Astrocyte (in vitro differentiated cells and primary cell): ENCODE measurements around the gene IL20. TPM values are rescaled to one million over a fixed set of nuclear protein-coding genes. Genes with fewer than 3 reads are reported as not detected.

Source experiments
- DNase-seq: peaks from one replicate; pipeline ENCODE4 v3.0.0-alpha.2; 2010; ENCODE audit warnings: low read depth
- FAIRE-seq: peaks from 2 replicates; lab custom pipeline; 2011; peaks lifted over from hg19 to GRCh38; lab: Jason Lieb, UNC
- H2AFZ ChIP-seq: 2 replicates; pipeline ENCODE4 v1.6.0; 2012; ENCODE audit warnings: low read depth, low read length, inconsistent platforms
- H3K27ac ChIP-seq: 2 replicates; pipeline ENCODE4 v1.5.1; 2011; ENCODE audit warnings: low read depth, low read length, inconsistent platforms
- H3K27me3 ChIP-seq: 2 replicates; pipeline ENCODE4 v1.6.0; 2011; ENCODE audit warnings: low read length, inconsistent platforms; ENCODE audit not compliant: insufficient read depth
- H3K36me3 ChIP-seq: 2 replicates; pipeline ENCODE4 v1.5.1; 2011; ENCODE audit warnings: low read length, inconsistent platforms; ENCODE audit not compliant: insufficient read depth
- H3K4me1 ChIP-seq: 2 replicates; pipeline ENCODE4 v1.5.1; 2011; ENCODE audit warnings: low read length, inconsistent platforms; ENCODE audit not compliant: insufficient read depth
- H3K4me2 ChIP-seq: 2 replicates; pipeline ENCODE4 v1.6.0; 2012; ENCODE audit warnings: low read length, inconsistent platforms
- H3K4me3 ChIP-seq: 2 replicates; pipeline ENCODE4 v1.5.1; 2011; ENCODE audit warnings: low read depth, mild to moderate bottlenecking, low read length, inconsistent platforms; ENCODE audit not compliant: insufficient read depth
- H3K79me2 ChIP-seq: 2 replicates; pipeline ENCODE4 v1.6.0; 2012; ENCODE audit warnings: mild to moderate bottlenecking, low read length, inconsistent platforms; ENCODE audit not compliant: insufficient read depth
- H3K9ac ChIP-seq: 2 replicates; pipeline ENCODE4 v1.6.0; 2012; ENCODE audit warnings: mild to moderate bottlenecking, low read length, inconsistent platforms
- H3K9me3 ChIP-seq: 2 replicates; pipeline ENCODE4 v1.5.1; 2012; ENCODE audit warnings: low read depth, mild to moderate bottlenecking, low read length, inconsistent platforms; ENCODE audit not compliant: insufficient read depth
- H4K20me1 ChIP-seq: 2 replicates; pipeline ENCODE4 v1.6.0; 2012; ENCODE audit warnings: low read length, inconsistent platforms; ENCODE audit not compliant: insufficient read depth
- H3K27ac Mint-ChIP-seq: one replicate; pipeline ENCODE4 v1.8.0; 2021; ENCODE audit warnings: mild to moderate bottlenecking, mixed read lengths; ENCODE audit not compliant: unreplicated experiment
- H3K27me3 Mint-ChIP-seq: one replicate; pipeline ENCODE4 v1.8.0; 2021; ENCODE audit warnings: low read depth, mixed read lengths; ENCODE audit not compliant: unreplicated experiment
- H3K36me3 Mint-ChIP-seq: one replicate; pipeline ENCODE4 v1.8.0; 2021; ENCODE audit warnings: low read depth, mixed read lengths; ENCODE audit not compliant: unreplicated experiment
- H3K4me1 Mint-ChIP-seq: one replicate; pipeline ENCODE4 v1.8.0; 2021; ENCODE audit warnings: low read depth, mixed read lengths; ENCODE audit not compliant: unreplicated experiment
- H3K4me3 Mint-ChIP-seq: one replicate; pipeline ENCODE4 v1.8.0; 2021; ENCODE audit warnings: mild to moderate bottlenecking, moderate library complexity, mixed read lengths; ENCODE audit not compliant: unreplicated experiment
- H3K9me3 Mint-ChIP-seq: one replicate; pipeline ENCODE4 v1.8.0; 2021; ENCODE audit warnings: mild to moderate bottlenecking, mixed read lengths; ENCODE audit not compliant: unreplicated experiment
- EZH2 ChIP-seq: IDR thresholded peaks from 2 replicates; pipeline ENCODE4 v1.6.1; 2012; ENCODE audit warnings: mild to moderate bottlenecking, low read length, inconsistent platforms; ENCODE audit not compliant: insufficient read depth
- total RNA-seq: library from RNA; stranded (reverse); gene quantifications from 2 replicates; pipeline ENCODE4 v1.2.1, GENCODE V29; 2021
- TF ChIP-seq, protein P1 (sequence below): IDR thresholded peaks from 2 replicates; pipeline ENCODE4 v1.5.1; 2011; ENCODE audit warnings: low read depth, mild to moderate bottlenecking, inconsistent platforms, low read length, moderate library complexity; ENCODE audit not compliant: insufficient read depth

The IL20 gene
- total RNA-seq, 1 donor from 2014 or later = not detected

DNA sequence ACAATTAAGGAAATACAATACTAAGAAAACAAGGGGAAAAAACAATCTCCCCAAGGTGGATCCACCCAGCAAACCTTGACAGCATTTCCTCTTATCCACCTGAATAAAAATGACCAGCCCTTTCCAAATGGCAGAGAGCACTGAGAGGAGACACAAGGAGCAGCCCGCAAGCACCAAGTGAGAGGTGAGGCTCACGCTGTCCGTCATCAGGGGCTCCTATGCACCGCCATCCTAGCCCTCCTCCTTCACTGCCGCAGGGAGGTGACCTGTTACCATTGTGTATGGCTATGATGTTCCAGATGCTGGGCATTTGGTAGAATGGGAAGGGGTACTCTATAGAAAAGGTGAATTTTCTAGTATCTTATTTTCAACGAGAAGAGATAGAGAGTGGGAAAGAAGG, 31.2 kb upstream of the IL20 start:
- H3K36me3 ChIP-seq = no peaks in the 10 kb centered on the region
- no peaks in the 10 kb centered on the region for H3K79me2 ChIP-seq
- H2AFZ ChIP-seq = no peak overlapping the region
- Mint-ChIP-seq H3K9me3 (peaks cover 2% of the 10 kb centered on the region), H3K27me3 (peaks cover 13% of the 10 kb centered on the region), H3K36me3 (no peaks in the 10 kb centered on the region), H3K4me1 (peaks cover 38% of the 10 kb centered on the region), H3K27ac (no peak overlapping the region), H3K4me3 (no peak overlapping the region)
- TF ChIP-seq, protein P1, sequence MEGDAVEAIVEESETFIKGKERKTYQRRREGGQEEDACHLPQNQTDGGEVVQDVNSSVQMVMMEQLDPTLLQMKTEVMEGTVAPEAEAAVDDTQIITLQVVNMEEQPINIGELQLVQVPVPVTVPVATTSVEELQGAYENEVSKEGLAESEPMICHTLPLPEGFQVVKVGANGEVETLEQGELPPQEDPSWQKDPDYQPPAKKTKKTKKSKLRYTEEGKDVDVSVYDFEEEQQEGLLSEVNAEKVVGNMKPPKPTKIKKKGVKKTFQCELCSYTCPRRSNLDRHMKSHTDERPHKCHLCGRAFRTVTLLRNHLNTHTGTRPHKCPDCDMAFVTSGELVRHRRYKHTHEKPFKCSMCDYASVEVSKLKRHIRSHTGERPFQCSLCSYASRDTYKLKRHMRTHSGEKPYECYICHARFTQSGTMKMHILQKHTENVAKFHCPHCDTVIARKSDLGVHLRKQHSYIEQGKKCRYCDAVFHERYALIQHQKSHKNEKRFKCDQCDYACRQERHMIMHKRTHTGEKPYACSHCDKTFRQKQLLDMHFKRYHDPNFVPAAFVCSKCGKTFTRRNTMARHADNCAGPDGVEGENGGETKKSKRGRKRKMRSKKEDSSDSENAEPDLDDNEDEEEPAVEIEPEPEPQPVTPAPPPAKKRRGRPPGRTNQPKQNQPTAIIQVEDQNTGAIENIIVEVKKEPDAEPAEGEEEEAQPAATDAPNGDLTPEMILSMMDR = no peak
- no peak for TF ChIP-seq EZH2
- no peaks in the 10 kb centered on the region for H3K9me3 ChIP-seq
- peaks cover 26% of the 10 kb centered on the region for H3K27me3 ChIP-seq
- peaks cover 5% of the 10 kb centered on the region for H3K4me1 ChIP-seq
- H3K9ac ChIP-seq = no peak overlapping the region
- FAIRE-seq = no peak
- H4K20me1 ChIP-seq = no peaks in the 10 kb centered on the region
- H3K4me3 ChIP-seq = no peak overlapping the region
- no peak overlapping the region for H3K27ac ChIP-seq
- DNase-seq = no peak
- H3K4me2 ChIP-seq = no peak overlapping the region

DNA sequence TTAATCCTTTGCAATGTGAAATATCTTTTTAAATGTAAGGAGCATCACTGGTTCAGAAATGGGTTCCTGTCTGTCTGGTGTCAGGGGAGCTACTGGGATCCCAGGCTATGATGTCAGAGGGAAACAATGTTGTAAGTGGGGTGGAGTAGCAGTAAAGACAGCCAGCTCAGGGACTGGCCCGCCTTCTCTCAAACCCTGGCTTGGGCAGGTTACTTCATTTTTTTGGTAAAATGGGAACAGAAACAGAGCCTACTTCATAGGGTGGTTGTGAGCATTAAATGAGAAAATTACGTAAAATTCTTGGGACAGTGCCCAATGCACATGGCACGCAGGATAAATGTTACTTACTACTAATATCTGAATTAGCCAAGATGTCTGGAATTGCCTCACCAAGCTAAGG, 30.7 kb upstream of the IL20 start:
- H3K27ac ChIP-seq = no peak overlapping the region
- H3K4me1 ChIP-seq = peaks cover 10% of the 10 kb centered on the region
- Mint-ChIP-seq H3K4me1 (peaks cover 43% of the 10 kb centered on the region), H3K36me3 (no peaks in the 10 kb centered on the region), H3K27me3 (peaks cover 11% of the 10 kb centered on the region), H3K27ac (no peak overlapping the region), H3K4me3 (peak overlapping the region; percentile 47), H3K9me3 (no peaks in the 10 kb centered on the region)
- H3K27me3 ChIP-seq = peaks cover 23% of the 10 kb centered on the region
- no peaks in the 10 kb centered on the region for H3K79me2 ChIP-seq
- H3K36me3 ChIP-seq = no peaks in the 10 kb centered on the region
- no peak overlapping the region for H3K4me3 ChIP-seq
- H2AFZ ChIP-seq = no peak overlapping the region
- TF ChIP-seq, protein P1 = no peak
- TF ChIP-seq EZH2 = no peak
- H3K4me2 ChIP-seq = no peak overlapping the region
- H3K9me3 ChIP-seq = no peaks in the 10 kb centered on the region
- DNase-seq (no peak), FAIRE-seq (no peak)
- H4K20me1 ChIP-seq = no peaks in the 10 kb centered on the region
- H3K9ac ChIP-seq = no peak overlapping the region

DNA sequence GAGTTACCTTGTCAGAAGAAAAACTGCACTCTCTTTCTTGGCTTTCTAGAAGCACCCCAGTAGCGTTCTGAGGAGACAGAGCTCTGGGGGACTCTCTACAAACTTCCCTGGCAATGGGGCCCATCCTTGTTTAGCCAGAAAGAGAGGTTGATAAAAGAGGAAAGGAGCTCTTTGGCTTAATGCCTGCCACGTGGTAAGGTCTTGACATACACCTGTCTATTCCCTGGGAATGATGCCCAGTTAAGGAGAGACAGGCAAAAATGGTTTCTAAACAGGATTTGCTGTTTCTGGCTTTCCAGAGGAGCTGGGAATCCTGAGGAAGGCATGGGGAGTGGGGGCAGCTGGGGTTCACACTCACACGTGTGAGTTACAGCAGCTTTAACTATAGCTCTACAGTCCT, 30.2 kb upstream of the IL20 start:
- no peaks in the 10 kb centered on the region for H3K36me3 ChIP-seq
- no peak for FAIRE-seq
- H3K4me3 Mint-ChIP-seq = peak overlapping the region; percentile 47
- H4K20me1 ChIP-seq = no peaks in the 10 kb centered on the region
- H3K9me3 ChIP-seq = no peaks in the 10 kb centered on the region
- H3K27me3 Mint-ChIP-seq = peaks cover 11% of the 10 kb centered on the region
- peaks cover 23% of the 10 kb centered on the region for H3K27me3 ChIP-seq
- H3K9ac ChIP-seq = no peak overlapping the region
- no peak for DNase-seq
- no peak for TF ChIP-seq EZH2
- TF ChIP-seq, protein P1 = no peak
- peaks cover 14% of the 10 kb centered on the region for H3K4me1 ChIP-seq
- H3K27ac Mint-ChIP-seq = no peak overlapping the region
- no peak overlapping the region for H3K27ac ChIP-seq
- H3K9me3 Mint-ChIP-seq = no peaks in the 10 kb centered on the region
- no peaks in the 10 kb centered on the region for H3K36me3 Mint-ChIP-seq
- H3K79me2 ChIP-seq = no peaks in the 10 kb centered on the region
- no peak overlapping the region for H3K4me3 ChIP-seq
- no peak overlapping the region for H2AFZ ChIP-seq
- H3K4me1 Mint-ChIP-seq = peaks cover 48% of the 10 kb centered on the region
- H3K4me2 ChIP-seq = no peak overlapping the region
